GM19193 (cell line): ENCODE measurements around the gene FOXP3.

Experiments
- POLR2A ChIP-seq: IDR thresholded peaks from 4 replicates; pipeline ENCODE4 v1.6.1; 2011; ENCODE audit not compliant: insufficient read depth, insufficient read length; ENCODE audit errors: extremely low read depth

Gene FOXP3

DNA sequence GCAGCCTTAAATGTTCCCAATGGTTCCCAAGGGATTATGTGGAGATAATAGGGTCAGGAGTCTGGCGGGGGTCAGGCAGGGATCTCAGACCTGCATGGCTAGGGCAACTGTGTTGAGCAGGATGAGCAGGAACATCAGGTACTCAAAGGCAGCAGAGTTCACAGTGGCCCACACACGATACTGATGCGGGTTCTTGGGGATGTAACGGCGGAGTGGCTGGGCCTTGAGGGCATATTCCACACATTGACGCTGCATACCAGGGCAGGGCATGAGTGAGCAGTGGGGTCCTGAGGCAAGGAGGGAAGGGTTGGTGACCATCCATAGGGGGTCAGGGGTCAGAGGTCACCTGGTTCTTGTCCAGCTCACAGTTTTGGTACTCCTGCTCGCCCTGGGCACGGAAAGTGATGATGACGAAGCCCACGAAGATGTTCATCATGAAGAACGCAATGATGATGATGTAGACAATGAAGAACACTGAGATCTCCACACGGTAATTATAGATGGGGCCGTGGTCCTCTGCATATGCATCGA, 49.4 kb downstream of the FOXP3 start:
- TF ChIP-seq POLR2A, result no peak

DNA sequence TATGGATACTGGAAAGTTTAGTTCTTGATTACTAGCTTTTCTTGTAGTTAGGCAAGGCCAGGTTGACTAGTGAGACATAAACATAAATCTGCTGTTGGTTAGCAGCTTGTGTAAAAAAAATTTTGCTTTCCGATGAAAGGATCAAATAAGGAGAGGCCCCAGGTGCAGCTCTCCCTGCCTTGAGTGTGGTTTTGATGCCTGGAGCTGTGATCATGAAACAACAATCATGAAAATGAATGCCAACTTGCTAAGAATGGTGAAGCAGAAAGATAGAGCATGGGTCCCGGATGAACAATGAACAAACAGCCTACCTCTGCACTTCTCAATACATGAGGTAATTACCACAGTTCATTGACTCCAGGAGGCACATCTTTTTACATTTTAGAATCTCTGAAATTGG, 50.1 kb downstream of the FOXP3 start:
- TF ChIP-seq POLR2A, result no peak

DNA sequence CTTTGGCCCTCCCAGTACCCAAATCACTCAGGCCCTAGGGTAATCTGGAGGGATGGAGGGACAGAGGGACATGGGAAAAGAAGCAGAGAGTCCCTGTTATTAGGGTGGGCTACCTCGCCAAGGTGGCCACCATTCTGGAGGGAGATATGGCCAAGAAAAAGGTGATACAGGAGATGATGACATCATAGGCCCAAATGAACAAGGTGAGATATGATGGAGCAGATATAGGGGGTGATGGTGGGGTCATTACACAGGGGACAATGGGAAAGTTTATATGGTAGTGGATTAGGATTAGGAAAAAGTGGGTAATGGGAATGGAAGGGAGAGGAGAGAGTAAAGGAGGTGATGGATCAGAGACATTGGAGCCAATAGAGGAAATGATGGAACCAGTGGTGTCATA, 51.6 kb downstream of the FOXP3 start:
- TF ChIP-seq POLR2A, result no peak

- no peak for TF ChIP-seq POLR2A
Measured at GRCh38 chrX:49212209-49212608, 52.3 kb downstream of the FOXP3 start.

DNA sequence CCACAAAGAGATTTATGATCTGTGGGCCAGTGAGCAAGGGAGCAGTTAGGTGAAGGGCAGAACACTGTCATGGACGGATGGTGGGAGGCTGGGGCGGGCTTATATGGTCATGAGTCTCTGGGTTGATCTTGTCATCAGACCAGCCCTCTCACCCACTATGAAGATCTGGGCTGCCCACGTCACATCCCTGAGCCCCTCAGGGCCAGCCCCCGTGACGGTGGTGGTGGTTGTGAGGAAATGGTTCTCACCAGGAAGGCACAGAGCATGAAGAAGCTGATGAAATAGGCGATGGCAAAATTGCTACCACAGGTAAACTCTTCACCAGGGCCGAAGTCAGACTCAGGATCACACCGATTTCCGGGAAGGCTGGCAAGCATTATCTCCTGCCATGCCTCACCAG, 53.4 kb downstream of the FOXP3 start:
- no peak for TF ChIP-seq POLR2A

DNA sequence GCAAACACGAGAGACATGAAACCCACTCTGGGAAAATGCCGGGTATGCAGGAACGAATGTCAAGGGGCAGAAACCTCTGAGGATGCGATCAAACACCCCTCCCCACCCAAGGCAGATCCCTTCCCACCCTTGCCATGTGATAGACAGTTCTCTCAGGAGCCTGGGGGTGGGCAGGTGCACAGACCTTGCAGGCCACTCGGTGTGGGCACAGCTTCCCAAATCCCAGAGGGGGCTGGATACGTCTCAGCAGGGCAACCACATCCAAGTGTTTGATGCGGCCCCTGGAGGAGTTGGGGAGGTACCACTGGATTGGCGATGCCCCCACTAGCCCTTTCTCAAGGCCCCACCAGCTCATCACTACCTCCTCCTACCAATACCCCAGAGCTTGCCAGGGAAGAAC, 54.1 kb downstream of the FOXP3 start:
- TF ChIP-seq POLR2A, result no peak

GRCh38 chrX:49209434-49210251, 54.9 kb downstream of the FOXP3 start:
- TF ChIP-seq POLR2A, result no peak

DNA sequence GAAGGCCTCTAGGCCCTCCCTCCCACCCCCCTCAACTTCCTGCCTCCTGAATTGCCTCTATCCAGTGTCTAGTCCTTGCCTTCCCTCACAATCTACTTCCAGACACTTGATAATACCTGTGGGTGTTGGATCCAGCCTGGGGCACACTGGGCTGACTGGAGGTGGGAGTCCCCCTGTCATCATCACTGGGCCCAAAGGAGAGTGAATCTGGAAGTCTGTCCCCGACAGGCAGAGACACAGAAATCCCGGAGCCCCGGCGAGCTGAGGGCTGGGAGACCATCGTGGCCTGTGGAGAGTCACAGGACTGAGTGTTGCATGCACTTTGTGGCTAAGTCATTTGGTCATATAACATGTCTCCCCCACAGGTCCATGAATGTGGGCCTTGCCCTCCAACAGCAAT, 56.1 kb downstream of the FOXP3 start:
- no peak for TF ChIP-seq POLR2A

- no peak for TF ChIP-seq POLR2A
Measured at GRCh38 chrX:49206543-49206942, 58.0 kb downstream of the FOXP3 start.

- TF ChIP-seq POLR2A, result no peak
Measured at GRCh38 chrX:49205443-49205842, 59.1 kb downstream of the FOXP3 start.

DNA sequence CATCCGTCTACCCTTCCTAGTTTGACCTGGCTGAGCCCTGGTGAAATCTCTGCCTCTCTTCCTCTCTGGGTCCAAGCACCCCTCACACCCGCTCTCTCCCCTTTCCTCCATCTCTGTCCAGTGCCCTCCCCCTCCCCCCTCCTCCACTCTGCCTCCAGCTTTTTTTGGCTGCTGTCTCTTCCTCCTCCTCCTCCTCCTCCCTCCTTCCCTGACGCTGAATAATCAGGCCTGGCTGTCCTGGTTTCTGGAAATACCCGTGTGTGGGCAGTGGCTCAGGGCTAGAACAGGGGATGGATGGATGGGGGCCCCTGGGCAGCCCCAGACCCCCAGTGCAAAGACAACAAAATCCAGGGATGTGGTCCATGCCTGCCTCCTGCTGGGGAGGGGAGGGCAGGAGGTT, 59.8 kb downstream of the FOXP3 start:
- no peak for TF ChIP-seq POLR2A

DNA sequence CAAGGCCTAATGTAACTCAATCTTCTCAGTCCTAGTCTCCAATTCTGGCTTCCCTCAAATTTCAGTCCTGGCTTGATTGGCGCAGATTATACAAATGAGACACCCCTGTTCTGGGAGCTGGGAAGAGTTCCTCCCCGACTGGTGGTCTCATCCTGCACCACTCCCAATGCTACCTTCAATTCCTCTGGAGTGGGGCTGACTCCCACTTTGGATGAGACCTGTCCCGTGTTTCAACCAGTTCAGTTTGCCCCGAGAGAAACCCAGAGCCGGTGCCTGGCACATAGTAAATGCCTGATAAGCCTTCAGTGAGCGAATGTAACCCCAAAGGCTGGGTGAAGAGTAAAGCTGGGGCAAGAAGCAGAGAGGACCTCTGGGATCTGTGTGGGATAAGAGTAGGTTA, 60.5 kb downstream of the FOXP3 start:
- no peak for TF ChIP-seq POLR2A

- TF ChIP-seq POLR2A, result no peak
Measured at GRCh38 chrX:49203536-49203935, 61.0 kb downstream of the FOXP3 start.

- no peak for TF ChIP-seq POLR2A
Measured at GRCh38 chrX:49202022-49202421, 62.5 kb downstream of the FOXP3 start.
